ENCODE data around the gene TRABD2B.

DNA sequence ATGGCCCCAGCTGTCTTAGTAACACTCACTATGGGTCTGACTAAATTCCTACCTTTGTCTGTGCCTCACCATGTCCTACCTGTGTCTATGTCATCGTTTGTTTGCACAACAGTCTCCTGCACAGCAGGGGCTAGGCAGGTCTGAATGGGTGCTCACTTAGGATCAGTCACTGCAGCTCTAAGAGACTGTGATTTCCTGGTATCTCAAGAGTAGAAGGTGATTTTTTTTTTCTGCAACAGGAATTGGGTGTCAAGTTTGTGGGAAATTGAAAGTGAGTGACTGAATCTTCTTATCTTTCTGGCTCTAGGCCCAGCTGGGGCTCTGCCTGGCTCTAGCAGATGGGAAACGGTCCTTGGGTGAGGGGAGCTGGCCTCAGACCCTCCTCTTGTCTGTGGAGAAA, 46.4 kb upstream of the TRABD2B start:
- TF ChIP-seq, protein P1, sequence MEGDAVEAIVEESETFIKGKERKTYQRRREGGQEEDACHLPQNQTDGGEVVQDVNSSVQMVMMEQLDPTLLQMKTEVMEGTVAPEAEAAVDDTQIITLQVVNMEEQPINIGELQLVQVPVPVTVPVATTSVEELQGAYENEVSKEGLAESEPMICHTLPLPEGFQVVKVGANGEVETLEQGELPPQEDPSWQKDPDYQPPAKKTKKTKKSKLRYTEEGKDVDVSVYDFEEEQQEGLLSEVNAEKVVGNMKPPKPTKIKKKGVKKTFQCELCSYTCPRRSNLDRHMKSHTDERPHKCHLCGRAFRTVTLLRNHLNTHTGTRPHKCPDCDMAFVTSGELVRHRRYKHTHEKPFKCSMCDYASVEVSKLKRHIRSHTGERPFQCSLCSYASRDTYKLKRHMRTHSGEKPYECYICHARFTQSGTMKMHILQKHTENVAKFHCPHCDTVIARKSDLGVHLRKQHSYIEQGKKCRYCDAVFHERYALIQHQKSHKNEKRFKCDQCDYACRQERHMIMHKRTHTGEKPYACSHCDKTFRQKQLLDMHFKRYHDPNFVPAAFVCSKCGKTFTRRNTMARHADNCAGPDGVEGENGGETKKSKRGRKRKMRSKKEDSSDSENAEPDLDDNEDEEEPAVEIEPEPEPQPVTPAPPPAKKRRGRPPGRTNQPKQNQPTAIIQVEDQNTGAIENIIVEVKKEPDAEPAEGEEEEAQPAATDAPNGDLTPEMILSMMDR (IDR thresholded peaks at IDR 0.05), result no peak
- TF ChIP-seq POLR2AphosphoS5 (IDR thresholded peaks at IDR 0.05), result no peak

All from breast epithelium (tissue), 3 donors.